Endothelial cell of umbilical vein (primary cell): ENCODE results near the gene ABCA3. TPM values are rescaled to one million over a fixed set of nuclear protein-coding genes. Genes with fewer than 3 reads are reported as not detected.

ENCODE experiments used
- BruUV-seq: library from RNA; stranded (reverse); fragments of 400-500 nt; replicated peaks from 2 replicates; lab custom pipeline; 2021; lab: Mats Ljungman, UMichigan
- CTCF ChIA-PET: fragments of 300-600, 350-600 bp; sonication (Branson Sonifier 250); formaldehyde crosslinking; loops from one replicate; lab custom pipeline; 2021; ENCODE audit warnings: antibody characterized with exemption, inconsistent platforms; lab: Charles Lee
- POLR2A ChIA-PET: fragments of 300-600, 350-600 bp; sonication (Branson Sonifier 250); formaldehyde crosslinking; loops from one replicate; lab custom pipeline; 2021; ENCODE audit warnings: antibody characterized with exemption, inconsistent platforms; lab: Charles Lee
- DNase-seq: peaks from one replicate; pipeline ENCODE4 v3.0.0-alpha.2; 2011; ENCODE audit warnings: low read depth, low spot score
- FAIRE-seq: peaks from 2 replicates; lab custom pipeline; 2011; peaks lifted over from hg19 to GRCh38; lab: Jason Lieb, UNC
- H2AFZ ChIP-seq: 2 replicates; pipeline ENCODE4 v1.6.0; 2012; ENCODE audit warnings: low read depth, low read length, control low read depth, inconsistent platforms
- H3K27ac ChIP-seq: 2 replicates; pipeline ENCODE4 v1.5.1; 2011; ENCODE audit warnings: low read depth, mild to moderate bottlenecking, control low read depth, low read length, moderate library complexity; ENCODE audit not compliant: insufficient read depth
- H3K27me3 ChIP-seq, 2 experiments: 2 replicates each; pipeline versions ENCODE4 v1.6.0 to v1.6.1; 2011; ENCODE audit warnings: low read length in 2 of 2, mixed read lengths in 1 of 2; ENCODE audit not compliant: control insufficient read depth in 2 of 2, insufficient read depth in 2 of 2
- H3K36me3 ChIP-seq, 2 experiments: 2 replicates in 1 of 2; 3 replicates in 1 of 2; pipeline ENCODE4 v1.5.1; 2011; ENCODE audit warnings: low read length in 2 of 2, mild to moderate bottlenecking in 1 of 2, moderate library complexity in 1 of 2; ENCODE audit not compliant: control insufficient read depth in 2 of 2, insufficient read depth in 2 of 2; ENCODE audit errors: extremely low read depth in 1 of 2
- H3K4me1 ChIP-seq: 3 replicates; pipeline ENCODE4 v1.5.1; 2011; ENCODE audit warnings: mild to moderate bottlenecking, low read length; ENCODE audit not compliant: control insufficient read depth, insufficient read depth; ENCODE audit errors: extremely low read depth
- H3K4me2 ChIP-seq: 2 replicates; pipeline ENCODE4 v1.6.1; 2011; ENCODE audit warnings: low read length, control low read depth, mixed read lengths; ENCODE audit not compliant: insufficient read depth
- H3K4me3 ChIP-seq, 3 experiments: fragments of 200-600 bp in 1 of 3; sonication (generic), shearing (Covaris generic) in 1 of 3; replicated peaks in 1 of 3; 2 replicates each; pipeline ENCODE4 v1.5.1; 2011 to 2016; ENCODE audit warnings: control low read depth in 3 of 3, low read length in 3 of 3, mild to moderate bottlenecking in 2 of 3, inconsistent platforms in 1 of 3, low read depth in 1 of 3, moderate library complexity in 1 of 3; ENCODE audit not compliant: insufficient read depth in 1 of 3
- H3K79me2 ChIP-seq: 2 replicates; pipeline ENCODE4 v1.6.0; 2012; ENCODE audit warnings: low read length, inconsistent platforms; ENCODE audit not compliant: control insufficient read depth, insufficient read depth
- H3K9ac ChIP-seq: replicated peaks from 2 replicates; pipeline ENCODE3; 2011; ENCODE audit warnings: low read length, control low read depth; ENCODE audit not compliant: insufficient read depth; ENCODE audit errors: extremely low read depth
- H3K9me1 ChIP-seq: replicated peaks from 3 replicates; pipeline ENCODE4 v1.6.0; 2011; ENCODE audit warnings: mild to moderate bottlenecking, low read length; ENCODE audit not compliant: control insufficient read depth, insufficient read depth; ENCODE audit errors: extremely low read depth
- H3K9me3 ChIP-seq: replicated peaks from 2 replicates; pipeline ENCODE4 v1.5.1; 2012; ENCODE audit warnings: low read length, inconsistent platforms; ENCODE audit not compliant: control insufficient read depth, insufficient read depth
- H4K20me1 ChIP-seq: replicated peaks from 2 replicates; pipeline ENCODE3; 2011; ENCODE audit warnings: mild to moderate bottlenecking, low read length; ENCODE audit not compliant: control insufficient read depth, insufficient read depth; ENCODE audit errors: extremely low read depth
- EZH2 ChIP-seq: IDR thresholded peaks from 2 replicates; pipeline ENCODE4 v1.6.1; 2012; ENCODE audit warnings: borderline replicate concordance, low read depth, mild to moderate bottlenecking, moderate library complexity, low read length, inconsistent platforms; ENCODE audit not compliant: severe bottlenecking
- FOS ChIP-seq: IDR thresholded peaks from 2 replicates; pipeline ENCODE4 v1.6.1; 2011; ENCODE audit warnings: mild to moderate bottlenecking, low read length, moderate library complexity, borderline replicate concordance; ENCODE audit not compliant: insufficient read depth
- GATA2 ChIP-seq: IDR thresholded peaks from 2 replicates; pipeline ENCODE4 v1.7.0; 2011; ENCODE audit warnings: low read depth, mild to moderate bottlenecking, moderate library complexity, mixed read lengths, low read length; ENCODE audit not compliant: insufficient read length, insufficient read depth
- JUN ChIP-seq: IDR thresholded peaks from 2 replicates; pipeline ENCODE4 v1.6.1; 2011; ENCODE audit warnings: borderline replicate concordance, low read depth; ENCODE audit not compliant: insufficient read length, insufficient read depth
- MYC ChIP-seq: IDR thresholded peaks from one replicate; pipeline ENCODE4 v1.6.1; 2011; ENCODE audit warnings: mild to moderate bottlenecking, low read depth, low read length
- POLR2A ChIP-seq: IDR thresholded peaks from 2 replicates; pipeline ENCODE4 v1.6.1; 2012; ENCODE audit warnings: low read depth, mild to moderate bottlenecking, control low read depth, low read length
- POLR2AphosphoS5 ChIP-seq: IDR thresholded peaks from 2 replicates; pipeline ENCODE4 v1.6.1; 2012; ENCODE audit warnings: low read depth, mild to moderate bottlenecking, control low read depth, low read length, moderate library complexity; ENCODE audit not compliant: insufficient read depth
- dilution Hi-C: fragments of 300-500 bp; cut with MboI; formaldehyde crosslinking; loops from one replicate; pipeline ENCODE4 v1.15.0; 2019; ENCODE audit warnings: low sequenced_read_pairs; ENCODE audit not compliant: extremely low pct_ligation_motif_present
- intact Hi-C: fragments of 100-400 bp; cut with micrococcal nuclease; formaldehyde crosslinking; loops from one replicate; pipeline ENCODE4 v1.10.0; 2022
- polyA plus RNA-seq, 4 experiments: library from polyadenylated mRNA; depleted of rRNA in 3 of 4; stranded (reverse) in 3 of 4; unstranded in 1 of 4; fragments of >200 nt; gene quantifications; 2 replicates each; pipeline versions ENCODE4 v1.2.1 to v1.2.3, GENCODE V29; 2011 to 2012; ENCODE audit warnings: missing spikeins in 1 of 4
- total RNA-seq: library from RNA; stranded (reverse); gene quantifications from 2 replicates; pipeline ENCODE4 v1.2.3, GENCODE V29; 2021
- TF ChIP-seq, protein P1 (sequence below), 2 donors: IDR thresholded peaks; 1 replicate in 1 of 2; 2 replicates in 1 of 2; pipeline ENCODE4 v1.5.1; 2011; ENCODE audit warnings: low read length in 2 of 2, mild to moderate bottlenecking in 2 of 2, moderate library complexity in 2 of 2, control low read depth in 1 of 2, inconsistent platforms in 1 of 2, low read depth in 1 of 2; ENCODE audit not compliant: insufficient read depth in 1 of 2; ENCODE audit errors: extremely low read depth in 1 of 2
- TF ChIP-seq, protein P2 (sequence below): IDR thresholded peaks from 2 replicates; pipeline ENCODE4 v1.6.1; 2011; ENCODE audit not compliant: insufficient read depth, insufficient read length

ABCA3 gene
- total and polyA plus RNA-seq, 2 donors (not counting 3 experiments of a cell fraction or from before 2014, with no cell fraction given): 13.5 to 36.0 TPM

DNA sequence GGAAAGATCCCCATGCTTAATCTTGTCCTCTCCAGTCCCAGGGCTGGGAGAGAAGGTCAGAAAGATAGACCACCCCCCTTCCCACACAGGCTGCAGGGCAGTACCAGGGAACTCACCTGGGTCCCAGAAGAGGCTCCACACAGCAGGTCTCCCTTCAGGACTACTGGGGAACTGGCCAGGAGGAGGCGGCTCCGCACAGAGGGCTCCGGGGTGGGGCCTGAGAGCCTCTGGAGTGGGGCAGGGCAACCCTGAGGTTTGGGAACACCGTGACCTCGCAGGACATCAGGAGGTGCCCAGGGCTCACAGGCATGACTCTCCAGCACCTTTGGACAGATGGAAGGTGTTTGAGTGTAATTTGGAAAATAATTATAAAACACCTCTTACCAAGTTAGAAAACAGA is 11.0 kb downstream of the ABCA3 start:
- Histone ChIP-seq H3K27ac (no peak overlapping the region), H2AFZ (no peak overlapping the region), H3K9me1 (no peaks in the 10 kb centered on the region), H3K79me2 (no peaks in the 10 kb centered on the region), H3K4me2 (no peak overlapping the region), H3K9me3 (no peaks in the 10 kb centered on the region), H3K4me3 (no peak overlapping the region), H3K4me1 (peaks cover 5% of the 10 kb centered on the region), H3K9ac (no peak overlapping the region), H3K27me3 (no peaks in the 10 kb centered on the region), H3K36me3 (peaks cover 0 to 10% of the 10 kb centered on the region in 2 experiments), H4K20me1 (no peaks in the 10 kb centered on the region)
- intact Hi-C loops: no loop called here
- dilution Hi-C loops: no loop called here
- no peak for FAIRE-seq
- DNase-seq: no peak
- POLR2A ChIA-PET: interaction anchor here (0.6 kb wide), 1 partner anchor 174 kb away, joined by 7 read pairs; the partner anchor contains the start of gene TRAF7
- no TSS peak for BruUV-seq
- CTCF ChIA-PET: interaction anchor here (1.0 kb wide), 1 partner anchor 9 kb away, joined by 5 read pairs; no protein-coding TSS in a partner anchor
- no peak for TF ChIP-seq EZH2
- TF ChIP-seq MYC: no peak
- TF ChIP-seq POLR2A: no peak
- TF ChIP-seq JUN: no peak
- TF ChIP-seq, protein P1, sequence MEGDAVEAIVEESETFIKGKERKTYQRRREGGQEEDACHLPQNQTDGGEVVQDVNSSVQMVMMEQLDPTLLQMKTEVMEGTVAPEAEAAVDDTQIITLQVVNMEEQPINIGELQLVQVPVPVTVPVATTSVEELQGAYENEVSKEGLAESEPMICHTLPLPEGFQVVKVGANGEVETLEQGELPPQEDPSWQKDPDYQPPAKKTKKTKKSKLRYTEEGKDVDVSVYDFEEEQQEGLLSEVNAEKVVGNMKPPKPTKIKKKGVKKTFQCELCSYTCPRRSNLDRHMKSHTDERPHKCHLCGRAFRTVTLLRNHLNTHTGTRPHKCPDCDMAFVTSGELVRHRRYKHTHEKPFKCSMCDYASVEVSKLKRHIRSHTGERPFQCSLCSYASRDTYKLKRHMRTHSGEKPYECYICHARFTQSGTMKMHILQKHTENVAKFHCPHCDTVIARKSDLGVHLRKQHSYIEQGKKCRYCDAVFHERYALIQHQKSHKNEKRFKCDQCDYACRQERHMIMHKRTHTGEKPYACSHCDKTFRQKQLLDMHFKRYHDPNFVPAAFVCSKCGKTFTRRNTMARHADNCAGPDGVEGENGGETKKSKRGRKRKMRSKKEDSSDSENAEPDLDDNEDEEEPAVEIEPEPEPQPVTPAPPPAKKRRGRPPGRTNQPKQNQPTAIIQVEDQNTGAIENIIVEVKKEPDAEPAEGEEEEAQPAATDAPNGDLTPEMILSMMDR (IDR thresholded peaks at IDR 0.05; ENCODE audit: extremely low read depth in 1 of 2, insufficient read depth in 1 of 2, low read depth in 1 of 2, low read length in 2 of 2): no peak
- TF ChIP-seq GATA2: no peak
- TF ChIP-seq POLR2AphosphoS5: no peak
- TF ChIP-seq, protein P2, sequence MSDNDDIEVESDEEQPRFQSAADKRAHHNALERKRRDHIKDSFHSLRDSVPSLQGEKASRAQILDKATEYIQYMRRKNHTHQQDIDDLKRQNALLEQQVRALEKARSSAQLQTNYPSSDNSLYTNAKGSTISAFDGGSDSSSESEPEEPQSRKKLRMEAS: no peak
- no peak for TF ChIP-seq FOS
